NT2/D1 (cell line): ENCODE measurements around the gene MAPK13.

Experiments used
- SUZ12 ChIP-seq: IDR thresholded peaks from 2 replicates; pipeline ENCODE4 v1.6.1; 2011; ENCODE audit not compliant: insufficient read length, insufficient read depth; ENCODE audit errors: extremely low read depth
- YY1 ChIP-seq: IDR thresholded peaks from 2 replicates; pipeline ENCODE4 v1.6.1; 2011; ENCODE audit not compliant: insufficient read length, insufficient read depth

DNA sequence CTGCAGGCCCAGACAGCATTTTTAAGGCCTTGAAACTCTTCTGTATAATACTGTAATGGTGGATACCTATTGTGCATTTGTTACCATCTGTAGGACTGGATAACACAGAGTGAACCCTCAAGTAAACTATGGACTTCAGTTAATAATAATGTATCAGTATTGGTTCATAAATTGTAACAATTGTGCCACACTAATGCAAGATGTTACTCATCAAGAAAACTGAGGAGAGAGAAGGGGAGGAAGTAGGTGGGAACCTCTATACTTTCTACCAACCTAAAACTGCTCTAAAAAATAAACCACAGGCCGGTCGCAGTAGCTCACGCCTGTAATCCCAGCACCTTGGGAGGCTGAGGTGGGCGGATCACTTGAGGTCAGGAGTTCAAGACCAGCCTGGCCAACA, 10.8 kb downstream of the MAPK13 start:
- TF ChIP-seq YY1 = no peak
- no peak for TF ChIP-seq SUZ12
